Ishikawa (cell line): ENCODE measurements around the gene INPP4B.

Source experiments
- CEBPB ChIP-seq: IDR thresholded peaks from 2 replicates; pipeline ENCODE4 v1.6.1; 2012
- CREB1 ChIP-seq: IDR thresholded peaks from 2 replicates; pipeline ENCODE4 v1.6.1; 2012; ENCODE audit warnings: low read depth
- EGR1 ChIP-seq: IDR thresholded peaks from 2 replicates; pipeline ENCODE4 v1.6.1; 2012
- EP300 ChIP-seq: IDR thresholded peaks from 2 replicates; pipeline ENCODE4 v1.6.1; 2012; ENCODE audit warnings: borderline replicate concordance
- FOXM1 ChIP-seq: IDR thresholded peaks from 2 replicates; pipeline ENCODE4 v1.6.1; 2012; ENCODE audit warnings: low read depth, borderline replicate concordance
- MAX ChIP-seq: IDR thresholded peaks from 2 replicates; pipeline ENCODE4 v1.6.1; 2012
- NFIC ChIP-seq: IDR thresholded peaks from 2 replicates; pipeline ENCODE4 v1.6.1; 2012
- RAD21 ChIP-seq: IDR thresholded peaks from 2 replicates; pipeline ENCODE4 v1.6.1; 2012; ENCODE audit warnings: low read depth
- TAF1 ChIP-seq: IDR thresholded peaks from 2 replicates; pipeline ENCODE4 v1.6.1; 2012; ENCODE audit warnings: low read depth, mild to moderate bottlenecking
- TCF12 ChIP-seq: IDR thresholded peaks from 2 replicates; pipeline ENCODE4 v1.6.1; 2012; ENCODE audit warnings: low read depth
- TEAD4 ChIP-seq: IDR thresholded peaks from 2 replicates; pipeline ENCODE4 v1.6.1; 2012
- YY1 ChIP-seq: IDR thresholded peaks from 2 replicates; pipeline ENCODE4 v1.6.1; 2012; ENCODE audit warnings: low read depth
- ZBTB7A ChIP-seq: IDR thresholded peaks from 2 replicates; pipeline ENCODE4 v1.6.1; 2012; ENCODE audit warnings: low read depth
- TF ChIP-seq, protein P1 (sequence below): IDR thresholded peaks from 2 replicates; pipeline ENCODE4 v1.6.1; 2012; ENCODE audit warnings: low read depth, mild to moderate bottlenecking
- TF ChIP-seq, protein P2 (sequence below): IDR thresholded peaks from 2 replicates; pipeline ENCODE4 v1.6.1; 2012

INPP4B gene

DNA sequence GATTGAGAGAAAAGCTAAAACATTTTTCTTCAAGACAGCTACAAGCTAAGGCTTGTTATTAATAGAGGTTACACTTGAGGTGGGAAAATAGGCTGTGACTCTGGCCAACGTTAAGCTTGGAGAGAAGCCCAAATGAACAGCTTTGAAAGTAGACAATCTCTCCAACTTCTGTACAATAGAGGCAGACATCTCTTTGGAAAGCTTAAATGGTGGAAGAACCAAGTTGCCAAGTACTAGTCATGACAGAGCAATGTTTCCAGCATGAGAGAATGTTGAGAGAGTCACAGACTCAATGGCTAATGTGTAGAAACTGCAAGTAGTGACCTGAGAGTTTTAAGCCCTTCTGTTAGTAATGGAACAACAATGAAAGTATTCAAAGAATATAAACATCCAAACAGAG lies 298.1 kb downstream of the INPP4B start:
- TF ChIP-seq, protein P1, sequence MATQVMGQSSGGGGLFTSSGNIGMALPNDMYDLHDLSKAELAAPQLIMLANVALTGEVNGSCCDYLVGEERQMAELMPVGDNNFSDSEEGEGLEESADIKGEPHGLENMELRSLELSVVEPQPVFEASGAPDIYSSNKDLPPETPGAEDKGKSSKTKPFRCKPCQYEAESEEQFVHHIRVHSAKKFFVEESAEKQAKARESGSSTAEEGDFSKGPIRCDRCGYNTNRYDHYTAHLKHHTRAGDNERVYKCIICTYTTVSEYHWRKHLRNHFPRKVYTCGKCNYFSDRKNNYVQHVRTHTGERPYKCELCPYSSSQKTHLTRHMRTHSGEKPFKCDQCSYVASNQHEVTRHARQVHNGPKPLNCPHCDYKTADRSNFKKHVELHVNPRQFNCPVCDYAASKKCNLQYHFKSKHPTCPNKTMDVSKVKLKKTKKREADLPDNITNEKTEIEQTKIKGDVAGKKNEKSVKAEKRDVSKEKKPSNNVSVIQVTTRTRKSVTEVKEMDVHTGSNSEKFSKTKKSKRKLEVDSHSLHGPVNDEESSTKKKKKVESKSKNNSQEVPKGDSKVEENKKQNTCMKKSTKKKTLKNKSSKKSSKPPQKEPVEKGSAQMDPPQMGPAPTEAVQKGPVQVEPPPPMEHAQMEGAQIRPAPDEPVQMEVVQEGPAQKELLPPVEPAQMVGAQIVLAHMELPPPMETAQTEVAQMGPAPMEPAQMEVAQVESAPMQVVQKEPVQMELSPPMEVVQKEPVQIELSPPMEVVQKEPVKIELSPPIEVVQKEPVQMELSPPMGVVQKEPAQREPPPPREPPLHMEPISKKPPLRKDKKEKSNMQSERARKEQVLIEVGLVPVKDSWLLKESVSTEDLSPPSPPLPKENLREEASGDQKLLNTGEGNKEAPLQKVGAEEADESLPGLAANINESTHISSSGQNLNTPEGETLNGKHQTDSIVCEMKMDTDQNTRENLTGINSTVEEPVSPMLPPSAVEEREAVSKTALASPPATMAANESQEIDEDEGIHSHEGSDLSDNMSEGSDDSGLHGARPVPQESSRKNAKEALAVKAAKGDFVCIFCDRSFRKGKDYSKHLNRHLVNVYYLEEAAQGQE = no peak
- TF ChIP-seq MAX = no peak

GRCh38 chr4:142544594-142544993 lies 301.5 kb downstream of the INPP4B start:
- TF ChIP-seq NFIC (no peak), CREB1 (no peak), YY1 (no peak), FOXM1 (no peak), MAX (no peak), TAF1 (no peak), CEBPB (no peak), EGR1 (no peak), TCF12 (no peak), TEAD4 (no peak), RAD21 (no peak), ZBTB7A (no peak), EP300 (no peak)
- TF ChIP-seq, protein P2, sequence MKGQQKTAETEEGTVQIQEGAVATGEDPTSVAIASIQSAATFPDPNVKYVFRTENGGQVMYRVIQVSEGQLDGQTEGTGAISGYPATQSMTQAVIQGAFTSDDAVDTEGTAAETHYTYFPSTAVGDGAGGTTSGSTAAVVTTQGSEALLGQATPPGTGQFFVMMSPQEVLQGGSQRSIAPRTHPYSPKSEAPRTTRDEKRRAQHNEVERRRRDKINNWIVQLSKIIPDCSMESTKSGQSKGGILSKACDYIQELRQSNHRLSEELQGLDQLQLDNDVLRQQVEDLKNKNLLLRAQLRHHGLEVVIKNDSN = no peak
- TF ChIP-seq, protein P1 = no peak

GRCh38 chr4:142544039-142544438 lies 302.1 kb downstream of the INPP4B start:
- TF ChIP-seq, protein P1 = no peak
- TF ChIP-seq MAX (no peak), ZBTB7A (no peak), RAD21 (no peak), TCF12 (no peak), CREB1 (no peak), FOXM1 (no peak), EGR1 (no peak), TAF1 (no peak), EP300 (no peak), CEBPB (no peak), YY1 (no peak), NFIC (no peak), TEAD4 (no peak)
- TF ChIP-seq, protein P2 = no peak

- TF ChIP-seq MAX (no peak), TEAD4 (no peak), ZBTB7A (no peak), CEBPB (no peak), YY1 (no peak), FOXM1 (no peak), TCF12 (no peak), TAF1 (no peak), EGR1 (no peak), CREB1 (no peak), NFIC (no peak), RAD21 (no peak), EP300 (no peak)
- TF ChIP-seq, protein P2 = no peak
- TF ChIP-seq, protein P1 = no peak
Observed at GRCh38 chr4:142540483-142540804, 305.7 kb downstream of the INPP4B start.
